Breast epithelium (tissue), 3 donors: ENCODE results near the gene PGRMC1.

Experiments used
- POLR2A ChIP-seq: fragments of 450-650 bp; IDR thresholded peaks from one replicate; pipeline ENCODE4 v1.6.1; 2016; ENCODE audit warnings: antibody characterized with exemption, mild to moderate bottlenecking, moderate library complexity
- TF ChIP-seq, protein P1 (sequence below), 3 donors: fragments of 450-650 bp; IDR thresholded peaks; one replicate each; pipeline ENCODE4 v1.5.1; 2016 to 2017; ENCODE audit warnings: antibody characterized with exemption in 3 of 3, mild to moderate bottlenecking in 3 of 3, moderate library complexity in 3 of 3

DNA sequence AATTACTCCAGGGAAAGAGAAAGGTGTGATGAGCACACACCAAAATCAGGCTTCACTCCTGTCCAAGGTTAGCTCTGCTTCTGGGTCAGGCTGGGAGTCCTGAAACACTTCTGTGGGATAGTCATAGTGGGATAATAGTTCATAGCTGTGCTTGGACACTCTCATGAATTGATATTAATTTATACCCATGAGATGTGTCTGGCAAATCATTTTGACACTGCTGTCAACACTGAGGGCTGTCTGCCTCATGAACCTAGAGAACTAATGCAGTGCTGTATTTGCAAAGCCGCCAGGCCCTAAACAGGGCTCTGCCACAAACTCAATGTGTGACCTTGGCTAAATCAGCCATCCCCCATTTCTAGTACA is 24.5 kb upstream of the PGRMC1 start:
- TF ChIP-seq, protein P1, sequence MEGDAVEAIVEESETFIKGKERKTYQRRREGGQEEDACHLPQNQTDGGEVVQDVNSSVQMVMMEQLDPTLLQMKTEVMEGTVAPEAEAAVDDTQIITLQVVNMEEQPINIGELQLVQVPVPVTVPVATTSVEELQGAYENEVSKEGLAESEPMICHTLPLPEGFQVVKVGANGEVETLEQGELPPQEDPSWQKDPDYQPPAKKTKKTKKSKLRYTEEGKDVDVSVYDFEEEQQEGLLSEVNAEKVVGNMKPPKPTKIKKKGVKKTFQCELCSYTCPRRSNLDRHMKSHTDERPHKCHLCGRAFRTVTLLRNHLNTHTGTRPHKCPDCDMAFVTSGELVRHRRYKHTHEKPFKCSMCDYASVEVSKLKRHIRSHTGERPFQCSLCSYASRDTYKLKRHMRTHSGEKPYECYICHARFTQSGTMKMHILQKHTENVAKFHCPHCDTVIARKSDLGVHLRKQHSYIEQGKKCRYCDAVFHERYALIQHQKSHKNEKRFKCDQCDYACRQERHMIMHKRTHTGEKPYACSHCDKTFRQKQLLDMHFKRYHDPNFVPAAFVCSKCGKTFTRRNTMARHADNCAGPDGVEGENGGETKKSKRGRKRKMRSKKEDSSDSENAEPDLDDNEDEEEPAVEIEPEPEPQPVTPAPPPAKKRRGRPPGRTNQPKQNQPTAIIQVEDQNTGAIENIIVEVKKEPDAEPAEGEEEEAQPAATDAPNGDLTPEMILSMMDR (IDR thresholded peaks at IDR 0.05) = no peak
- no peak for TF ChIP-seq POLR2A
